NCI-H1930 (cell line): Measurements from ENCODE around the gene ATXN7.

Source experiments
- DNase-seq, 2 experiments: peaks; one replicate each; lab custom pipeline; 2025; lab: John Stamatoyannopoulos, UW

Gene ATXN7

GRCh38 chr3:64049832-64050231, 186.2 kb downstream of the ATXN7 start:
- DNase-seq = no peak
